ENCODE measurements around the gene PTH1R.

Gene PTH1R

GRCh38 chr3:46849686-46850467 is 27.6 kb upstream of the PTH1R start:
- H3K27me3 ChIP-seq (ENCODE audit: low read depth, low read length), result 0 out of 2 replicates have a peak, but pooled peaks cover under 1% of the 10 kb centered on the region
- no peaks in the 10 kb centered on the region for H3K36me3 ChIP-seq (replicated peaks; ENCODE audit: low read depth, low read length)
- H3K4me1 ChIP-seq (ENCODE audit: low read length), result peaks cover 10% of the 10 kb centered on the region
- H3K79me2 ChIP-seq (ENCODE audit: low read length), result no peaks in the 10 kb centered on the region
- H4K20me1 ChIP-seq (ENCODE audit: insufficient read depth, low read length), result no peaks in the 10 kb centered on the region
- H3K4me3 ChIP-seq (ENCODE audit: low read length), result no peak overlapping the region
- TF ChIP-seq EZH2phosphoT487 (IDR thresholded peaks at IDR 0.05; ENCODE audit: low read depth), result no peak
- TF ChIP-seq, protein P1, sequence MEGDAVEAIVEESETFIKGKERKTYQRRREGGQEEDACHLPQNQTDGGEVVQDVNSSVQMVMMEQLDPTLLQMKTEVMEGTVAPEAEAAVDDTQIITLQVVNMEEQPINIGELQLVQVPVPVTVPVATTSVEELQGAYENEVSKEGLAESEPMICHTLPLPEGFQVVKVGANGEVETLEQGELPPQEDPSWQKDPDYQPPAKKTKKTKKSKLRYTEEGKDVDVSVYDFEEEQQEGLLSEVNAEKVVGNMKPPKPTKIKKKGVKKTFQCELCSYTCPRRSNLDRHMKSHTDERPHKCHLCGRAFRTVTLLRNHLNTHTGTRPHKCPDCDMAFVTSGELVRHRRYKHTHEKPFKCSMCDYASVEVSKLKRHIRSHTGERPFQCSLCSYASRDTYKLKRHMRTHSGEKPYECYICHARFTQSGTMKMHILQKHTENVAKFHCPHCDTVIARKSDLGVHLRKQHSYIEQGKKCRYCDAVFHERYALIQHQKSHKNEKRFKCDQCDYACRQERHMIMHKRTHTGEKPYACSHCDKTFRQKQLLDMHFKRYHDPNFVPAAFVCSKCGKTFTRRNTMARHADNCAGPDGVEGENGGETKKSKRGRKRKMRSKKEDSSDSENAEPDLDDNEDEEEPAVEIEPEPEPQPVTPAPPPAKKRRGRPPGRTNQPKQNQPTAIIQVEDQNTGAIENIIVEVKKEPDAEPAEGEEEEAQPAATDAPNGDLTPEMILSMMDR (IDR thresholded peaks at IDR 0.05; ENCODE audit: low read depth, low read length), result no peak
- H3K9ac ChIP-seq (ENCODE audit: low read length), result no peak overlapping the region
- H3K27ac ChIP-seq (ENCODE audit: low read length), result no peak overlapping the region
- H3K9me3 ChIP-seq (ENCODE audit: insufficient read depth, low read length), result no peaks in the 10 kb centered on the region
- no peak overlapping the region for H3K4me2 ChIP-seq (ENCODE audit: low read length)
- H2AFZ ChIP-seq (ENCODE audit: low read depth, low read length), result no peak overlapping the region

DNA sequence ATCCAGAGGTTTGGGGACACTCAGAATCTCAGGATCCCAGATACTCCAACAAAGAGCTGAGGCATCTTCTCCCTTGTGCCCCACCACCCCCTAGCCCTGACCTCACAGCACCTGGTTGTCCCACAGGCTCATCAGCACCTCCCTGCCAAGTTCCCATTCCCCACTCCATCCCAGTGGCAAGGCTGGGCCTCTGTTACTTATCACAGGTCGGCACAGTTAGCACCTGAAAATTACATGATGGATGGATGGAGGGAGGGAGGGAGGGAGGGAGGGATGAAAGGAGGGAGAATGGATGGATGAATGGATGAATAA is 27.1 kb upstream of the PTH1R start:
- Histone ChIP-seq H3K9ac (ENCODE audit: low read length) (no peak overlapping the region), H3K9me3 (ENCODE audit: insufficient read depth, low read length) (no peaks in the 10 kb centered on the region), H3K36me3 (replicated peaks; ENCODE audit: low read depth, low read length) (no peaks in the 10 kb centered on the region), H2AFZ (ENCODE audit: low read depth, low read length) (no peak overlapping the region), H3K4me3 (ENCODE audit: low read length) (no peak overlapping the region), H4K20me1 (ENCODE audit: insufficient read depth, low read length) (no peaks in the 10 kb centered on the region), H3K27ac (ENCODE audit: low read length) (no peak overlapping the region), H3K4me1 (ENCODE audit: low read length) (peaks cover 6% of the 10 kb centered on the region; the same call in 1 of the 2 replicates), H3K79me2 (ENCODE audit: low read length) (no peaks in the 10 kb centered on the region), H3K27me3 (ENCODE audit: low read depth, low read length) (0 out of 2 replicates have a peak, but pooled peaks cover 6% of the 10 kb centered on the region), H3K4me2 (ENCODE audit: low read length) (no peak overlapping the region)
- TF ChIP-seq EZH2phosphoT487 (IDR thresholded peaks at IDR 0.05; ENCODE audit: low read depth), result no peak
- TF ChIP-seq, protein P1 (IDR thresholded peaks at IDR 0.05; ENCODE audit: low read depth, low read length), result no peak

DNA sequence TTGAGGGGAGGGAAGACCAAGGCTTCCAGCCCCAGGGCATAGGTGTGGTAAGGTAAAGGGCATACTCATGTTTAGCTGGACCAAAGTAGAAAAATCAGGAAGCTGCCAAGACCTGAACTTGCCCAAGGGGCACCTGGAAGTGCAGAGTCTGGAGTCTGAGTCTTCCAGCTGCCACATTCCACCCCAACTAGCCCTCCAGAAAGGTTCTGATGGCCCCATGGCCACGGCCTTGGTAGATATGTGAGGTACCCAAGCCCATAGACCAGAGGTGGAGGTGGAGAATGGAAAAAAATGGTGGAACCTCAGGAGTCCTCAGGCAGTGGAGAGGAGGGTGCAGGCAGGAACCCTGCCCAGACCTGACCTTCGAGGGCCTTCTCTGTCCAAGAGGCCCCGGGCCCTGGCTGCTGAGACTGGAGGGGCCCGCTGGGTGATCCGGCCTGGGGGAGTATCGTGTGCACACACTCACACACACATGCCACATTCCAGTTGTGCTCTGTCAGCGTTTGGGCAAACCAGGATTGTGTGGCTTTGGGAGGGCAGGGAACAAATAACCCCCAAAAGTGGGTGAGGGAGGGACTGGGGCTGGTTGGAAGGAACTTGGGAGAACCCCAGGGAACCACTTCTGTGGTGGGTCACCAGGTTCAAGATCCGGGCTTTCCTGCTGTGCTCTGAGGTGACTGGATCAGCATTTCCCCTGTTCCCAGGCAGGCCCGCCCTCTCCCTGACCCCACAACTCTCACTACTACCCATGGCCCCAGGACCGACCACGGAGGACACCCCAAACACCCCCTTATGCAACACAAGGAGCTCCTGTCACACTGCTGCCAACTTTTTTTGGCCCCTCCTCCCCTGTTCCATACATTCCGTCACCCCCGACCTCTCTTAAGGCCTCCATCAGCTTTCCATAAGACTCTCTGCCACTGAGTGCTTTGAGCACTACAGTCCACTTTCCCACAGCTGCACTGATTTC is 25.9 kb upstream of the PTH1R start:
- Histone ChIP-seq H3K4me3 (ENCODE audit: low read length) (no peak overlapping the region), H3K27me3 (ENCODE audit: low read depth, low read length) (peaks cover 12% of the 10 kb centered on the region), H3K9me3 (ENCODE audit: insufficient read depth, low read length) (no peaks in the 10 kb centered on the region), H3K4me1 (ENCODE audit: low read length) (peaks cover 2% of the 10 kb centered on the region; the same call in 1 of the 2 replicates), H3K4me2 (ENCODE audit: low read length) (no peak overlapping the region), H2AFZ (ENCODE audit: low read depth, low read length) (no peak overlapping the region), H3K79me2 (ENCODE audit: low read length) (no peaks in the 10 kb centered on the region), H4K20me1 (ENCODE audit: insufficient read depth, low read length) (no peaks in the 10 kb centered on the region), H3K27ac (ENCODE audit: low read length) (no peak overlapping the region), H3K9ac (ENCODE audit: low read length) (no peak overlapping the region), H3K36me3 (replicated peaks; ENCODE audit: low read depth, low read length) (no peaks in the 10 kb centered on the region)
- no peak for TF ChIP-seq EZH2phosphoT487 (IDR thresholded peaks at IDR 0.05; ENCODE audit: low read depth)
- TF ChIP-seq, protein P1 (IDR thresholded peaks at IDR 0.05; ENCODE audit: low read depth, low read length), result no peak

- no peak overlapping the region for H3K9ac ChIP-seq (ENCODE audit: low read length)
- no peak for TF ChIP-seq EZH2phosphoT487 (IDR thresholded peaks at IDR 0.05; ENCODE audit: low read depth)
- TF ChIP-seq, protein P1 (IDR thresholded peaks at IDR 0.05; ENCODE audit: low read depth, low read length), result no peak
These were observed 25.2 kb upstream of the PTH1R start for GRCh38 chr3:46852334-46852720.

More at GRCh38 chr3:46852334-46852720, 25.2 kb upstream of the PTH1R start:
- H3K4me3 ChIP-seq (ENCODE audit: low read length), result no peak overlapping the region
- H4K20me1 ChIP-seq (ENCODE audit: insufficient read depth, low read length), result no peaks in the 10 kb centered on the region
- H3K4me1 ChIP-seq (ENCODE audit: low read length), result no peaks in the 10 kb centered on the region
- no peaks in the 10 kb centered on the region for H3K79me2 ChIP-seq (ENCODE audit: low read length)
- H3K27ac ChIP-seq (ENCODE audit: low read length), result no peak overlapping the region
- no peaks in the 10 kb centered on the region for H3K9me3 ChIP-seq (ENCODE audit: insufficient read depth, low read length)
- H3K36me3 ChIP-seq (replicated peaks; ENCODE audit: low read depth, low read length), result no peaks in the 10 kb centered on the region
- H3K4me2 ChIP-seq (ENCODE audit: low read length), result no peak overlapping the region
- H2AFZ ChIP-seq (ENCODE audit: low read depth, low read length), result no peak overlapping the region
- peaks cover 16% of the 10 kb centered on the region for H3K27me3 ChIP-seq (ENCODE audit: low read depth, low read length)

Measured in OCI-LY3 (cell line).